Tibial nerve (tissue), 4 donors: ENCODE data around the gene MOV10L1. TPM values are rescaled to one million over a fixed set of nuclear protein-coding genes. Genes with fewer than 3 reads are reported as not detected.

Source experiments
- DNase-seq, 2 donors: peaks; one replicate each; pipeline ENCODE4 v3.0.0-alpha.2; 2019; ENCODE audit warnings: low spot score in 2 of 2
- H3K27ac ChIP-seq, 4 donors: fragments of 200-600 bp; sonication (generic) in 3 of 4; one replicate each; pipeline ENCODE4 v1.5.1; 2017 to 2019; ENCODE audit warnings: mild to moderate bottlenecking in 1 of 4
- H3K27me3 ChIP-seq, 2 donors: fragments of 200-600 bp; sonication (generic) in 1 of 2; one replicate each; pipeline versions ENCODE4 v1.5.1 to v1.6.0; 2017 to 2019
- H3K36me3 ChIP-seq, 3 donors: fragments of 200-600 bp; sonication (generic); one replicate each; pipeline ENCODE4 v1.5.1; 2018 to 2019
- H3K4me1 ChIP-seq, 4 donors: fragments of 200-600 bp; sonication (generic) in 3 of 4; one replicate each; pipeline ENCODE4 v1.5.1; 2017 to 2019
- H3K4me3 ChIP-seq, 4 donors: fragments of 200-600 bp; sonication (generic) in 3 of 4; one replicate each; pipeline ENCODE4 v1.5.1; 2017 to 2019; ENCODE audit warnings: mild to moderate bottlenecking in 1 of 4, moderate library complexity in 1 of 4
- H3K9me3 ChIP-seq, 4 donors: fragments of 200-600 bp; sonication (generic) in 3 of 4; one replicate each; pipeline ENCODE4 v1.5.1; 2017 to 2019
- EP300 ChIP-seq, 2 donors: sonication (generic); formaldehyde crosslinking; IDR thresholded peaks; one replicate each; pipeline ENCODE4 v1.6.1; 2017; ENCODE audit warnings: antibody characterized with exemption in 2 of 2, mild to moderate bottlenecking in 1 of 2
- POLR2A ChIP-seq, 2 donors: fragments of 450-650 bp; IDR thresholded peaks; one replicate each; pipeline ENCODE4 v1.6.1; 2017; ENCODE audit warnings: antibody characterized with exemption in 2 of 2, mild to moderate bottlenecking in 2 of 2, moderate library complexity in 2 of 2
- WGBS, 2 donors: methylation state at CpG; one replicate each; pipeline ENCODE4 v1.1.5; 2018; 5-methylcytosine and 5-hydroxymethylcytosine counted together
- total RNA-seq, 4 donors: library from RNA; depleted of rRNA; stranded (reverse); fragments of >200 nt; gene quantifications; one replicate each; pipeline ENCODE4 v1.1.0, GENCODE V29; 2016
- TF ChIP-seq, protein P1 (sequence below), 5 experiments: fragments of 200-600 bp in 3 of 5; fragments of 450-650 bp in 2 of 5; sonication (generic) in 3 of 5; IDR thresholded peaks; one replicate each; pipeline ENCODE4 v1.5.1; 2016 to 2019; ENCODE audit warnings: antibody characterized with exemption in 5 of 5, mild to moderate bottlenecking in 3 of 5, moderate library complexity in 2 of 5

Gene MOV10L1
- total RNA-seq, 4 donors from 2014 or later: 1.0 to 3.7 (median 2.6) TPM

DNA sequence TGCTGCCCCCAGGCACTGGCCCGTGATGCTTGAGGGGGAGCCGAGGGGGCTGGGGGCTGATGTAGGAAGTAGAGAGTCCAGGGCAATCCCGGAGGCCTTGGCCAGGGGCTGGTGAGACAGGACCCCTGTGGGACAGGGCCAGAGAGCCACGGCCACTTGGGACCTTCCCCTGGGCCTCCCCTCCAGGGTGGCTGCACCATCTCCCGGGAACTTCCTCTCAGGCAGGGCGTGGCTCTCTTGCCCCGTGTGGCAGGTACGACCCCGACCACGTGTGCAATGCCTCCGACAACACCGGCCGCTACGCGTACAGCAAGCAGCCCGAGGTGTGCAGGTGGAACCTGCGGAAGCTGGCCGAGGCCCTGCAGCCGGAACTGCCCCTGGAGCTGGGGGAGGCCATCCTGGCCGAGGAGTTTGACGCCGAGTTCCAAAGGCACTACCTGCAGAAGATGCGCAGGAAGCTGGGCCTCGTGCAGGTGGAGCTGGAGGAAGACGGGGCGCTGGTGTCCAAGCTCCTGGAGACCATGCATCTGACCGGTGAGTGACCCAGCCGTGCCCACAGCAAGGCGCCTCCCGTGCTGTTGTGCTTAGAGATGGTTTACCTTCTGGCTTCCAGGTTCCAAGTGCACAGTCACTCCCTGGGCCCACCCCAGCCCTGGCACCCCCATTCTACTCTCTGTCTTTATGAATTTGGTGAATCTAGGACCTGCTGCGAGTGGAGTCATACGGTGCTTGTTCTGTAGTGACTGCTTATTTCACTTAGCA lies 120.8 kb downstream of the MOV10L1 start:
- Histone ChIP-seq H3K36me3 (peaks cover 4 to 96% (median 11%) of the 10 kb centered on the region in 3 donors), H3K4me1 (peaks cover 0 to 39% (median 3%) of the 10 kb centered on the region in 4 donors), H3K9me3 (no peaks in the 10 kb centered on the region), H3K27me3 (no peaks in the 10 kb centered on the region), H3K4me3 (no peak overlapping the region), H3K27ac (no peak overlapping the region)
- no peak for DNase-seq
- WGBS, 2 donors: 87 to 93% methylated on average over 27 to 29 of the region's 32 CpGs
- TF ChIP-seq POLR2A (IDR thresholded peaks at IDR 0.05) (no peak), EP300 (IDR thresholded peaks at IDR 0.05) (no peak)
- TF ChIP-seq, protein P1, sequence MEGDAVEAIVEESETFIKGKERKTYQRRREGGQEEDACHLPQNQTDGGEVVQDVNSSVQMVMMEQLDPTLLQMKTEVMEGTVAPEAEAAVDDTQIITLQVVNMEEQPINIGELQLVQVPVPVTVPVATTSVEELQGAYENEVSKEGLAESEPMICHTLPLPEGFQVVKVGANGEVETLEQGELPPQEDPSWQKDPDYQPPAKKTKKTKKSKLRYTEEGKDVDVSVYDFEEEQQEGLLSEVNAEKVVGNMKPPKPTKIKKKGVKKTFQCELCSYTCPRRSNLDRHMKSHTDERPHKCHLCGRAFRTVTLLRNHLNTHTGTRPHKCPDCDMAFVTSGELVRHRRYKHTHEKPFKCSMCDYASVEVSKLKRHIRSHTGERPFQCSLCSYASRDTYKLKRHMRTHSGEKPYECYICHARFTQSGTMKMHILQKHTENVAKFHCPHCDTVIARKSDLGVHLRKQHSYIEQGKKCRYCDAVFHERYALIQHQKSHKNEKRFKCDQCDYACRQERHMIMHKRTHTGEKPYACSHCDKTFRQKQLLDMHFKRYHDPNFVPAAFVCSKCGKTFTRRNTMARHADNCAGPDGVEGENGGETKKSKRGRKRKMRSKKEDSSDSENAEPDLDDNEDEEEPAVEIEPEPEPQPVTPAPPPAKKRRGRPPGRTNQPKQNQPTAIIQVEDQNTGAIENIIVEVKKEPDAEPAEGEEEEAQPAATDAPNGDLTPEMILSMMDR (IDR thresholded peaks at IDR 0.05): no peak

DNA sequence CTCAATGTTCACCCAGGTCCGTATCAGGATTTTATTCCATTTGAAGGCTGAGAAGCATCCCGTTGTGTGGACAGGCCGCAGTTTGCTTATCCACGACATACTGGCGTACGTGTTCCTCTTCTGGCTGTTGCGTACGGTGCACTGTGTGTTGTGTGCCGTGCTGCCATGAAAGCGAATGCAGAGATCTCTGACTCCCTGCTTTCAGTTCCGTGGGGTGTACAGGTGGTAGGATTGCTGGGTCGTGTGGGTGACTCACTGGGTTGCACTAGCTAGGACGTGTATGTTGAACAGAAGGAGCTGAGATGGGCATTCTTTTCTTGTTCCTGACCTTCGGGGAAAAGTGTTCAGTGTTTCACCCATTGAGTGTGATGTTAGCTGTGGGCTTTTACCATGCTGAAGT lies 121.3 kb downstream of the MOV10L1 start:
- TF ChIP-seq POLR2A (IDR thresholded peaks at IDR 0.05): no peak
- TF ChIP-seq, protein P1 (IDR thresholded peaks at IDR 0.05): no peak
- no peak for TF ChIP-seq EP300 (IDR thresholded peaks at IDR 0.05)
- H3K9me3 ChIP-seq: no peaks in the 10 kb centered on the region
- peaks cover 0 to 39% (median 3%) of the 10 kb centered on the region in 4 donors for H3K4me1 ChIP-seq
- H3K27me3 ChIP-seq: no peaks in the 10 kb centered on the region
- WGBS, 2 donors: 86 to 93% methylated on average over 14 of the region's 14 CpGs
- no peak overlapping the region for H3K4me3 ChIP-seq
- H3K27ac ChIP-seq: no peak overlapping the region
- peaks cover 4 to 96% (median 17%) of the 10 kb centered on the region in 3 donors for H3K36me3 ChIP-seq
- no peak for DNase-seq

Other genes with a start within 250 kb of the MOV10L1 start
- gene ZBED4, start 236.2 kb upstream of the MOV10L1 start, total RNA-seq: 10 to 100 TPM in 1 of 4 donors, 1 to 10 TPM in 3; 5.9 to 12.3 (median 7.3) TPM
- 10 to 100 TPM in 3 of 4 donors, 1 to 10 TPM in 1; 9.0 to 17.4 (median 14.5) TPM for gene ALG12, start 171.6 kb upstream of the MOV10L1 start, total RNA-seq
- 10 to 100 TPM; 44.8 to 80.4 (median 65.1) TPM for gene CRELD2, start 171.4 kb upstream of the MOV10L1 start, total RNA-seq
- 100 to 1,000 TPM in 3 of 4 donors, 10 to 100 TPM in 1; 98.3 to 138 (median 119) TPM for gene PIM3, start 129.2 kb upstream of the MOV10L1 start, total RNA-seq
- gene IL17REL, start 77.2 kb upstream of the MOV10L1 start, total RNA-seq: not detected
- not detected for gene TTLL8, start 31.7 kb upstream of the MOV10L1 start, total RNA-seq
- not detected for gene MLC1, start 4.6 kb upstream of the MOV10L1 start, total RNA-seq
- under 1 TPM in 1 of 4 donors, not detected in 3; 0.30 TPM for gene PANX2, start 80.7 kb downstream of the MOV10L1 start, total RNA-seq
- 10 to 100 TPM; 22.4 to 71.4 (median 27.1) TPM for gene TRABD, start 95.9 kb downstream of the MOV10L1 start, total RNA-seq
- gene SELENOO, start 111.0 kb downstream of the MOV10L1 start, total RNA-seq: 10 to 100 TPM; 36.1 to 66.6 (median 44.8) TPM
- 100 to 1,000 TPM in 1 of 4 donors, 10 to 100 TPM in 3; 72.2 to 127 (median 78.6) TPM for gene TUBGCP6, start 155.0 kb downstream of the MOV10L1 start, total RNA-seq
- 100 to 1,000 TPM in 1 of 4 donors, 10 to 100 TPM in 3; 41.2 to 105 (median 55.4) TPM for gene HDAC10, start 161.3 kb downstream of the MOV10L1 start, total RNA-seq
- gene MAPK12, start 171.7 kb downstream of the MOV10L1 start, total RNA-seq: 10 to 100 TPM; 12.3 to 32.0 (median 24.1) TPM
- gene MAPK11, start 180.4 kb downstream of the MOV10L1 start, total RNA-seq: 10 to 100 TPM in 3 of 4 donors, 1 to 10 TPM in 1; 8.7 to 33.3 (median 19.6) TPM
- gene PLXNB2, start 217.6 kb downstream of the MOV10L1 start, total RNA-seq: 100 to 1,000 TPM; 135 to 193 (median 165) TPM
- 10 to 100 TPM in 3 of 4 donors, 1 to 10 TPM in 1; 8.6 to 13.1 (median 11.7) TPM for gene DENND6B, start 237.0 kb downstream of the MOV10L1 start, total RNA-seq